ENCODE results near the gene ZDHHC19.

- TF ChIP-seq POLR2A (IDR thresholded peaks at IDR 0.05; ENCODE audit: low read depth, low read length) (no peak), POLR2AphosphoS5 (IDR thresholded peaks at IDR 0.05; ENCODE audit: low read depth, low read length) (no peak)
Observed at GRCh38 chr3:196149375-196149774, 61.8 kb downstream of the ZDHHC19 start.

All from GM12892 (cell line).